DOHH2 (cell line): ENCODE measurements around the gene SORBS1.

Experiments
- CTCF ChIP-seq: fragments of 200-600 bp; sonication (generic); IDR thresholded peaks from one replicate; pipeline ENCODE4 v1.5.1; 2014; ENCODE audit warnings: antibody characterized with exemption, mild to moderate bottlenecking, low read depth, low read length; ENCODE audit not compliant: poor library complexity, severe bottlenecking
- EZH2phosphoT487 ChIP-seq: fragments of 200-600 bp; sonication (generic); IDR thresholded peaks from 2 replicates; pipeline ENCODE4 v1.6.1; 2017; ENCODE audit warnings: borderline replicate concordance, mild to moderate bottlenecking, antibody characterized with exemption, low read length, moderate library complexity, mixed read lengths

DNA sequence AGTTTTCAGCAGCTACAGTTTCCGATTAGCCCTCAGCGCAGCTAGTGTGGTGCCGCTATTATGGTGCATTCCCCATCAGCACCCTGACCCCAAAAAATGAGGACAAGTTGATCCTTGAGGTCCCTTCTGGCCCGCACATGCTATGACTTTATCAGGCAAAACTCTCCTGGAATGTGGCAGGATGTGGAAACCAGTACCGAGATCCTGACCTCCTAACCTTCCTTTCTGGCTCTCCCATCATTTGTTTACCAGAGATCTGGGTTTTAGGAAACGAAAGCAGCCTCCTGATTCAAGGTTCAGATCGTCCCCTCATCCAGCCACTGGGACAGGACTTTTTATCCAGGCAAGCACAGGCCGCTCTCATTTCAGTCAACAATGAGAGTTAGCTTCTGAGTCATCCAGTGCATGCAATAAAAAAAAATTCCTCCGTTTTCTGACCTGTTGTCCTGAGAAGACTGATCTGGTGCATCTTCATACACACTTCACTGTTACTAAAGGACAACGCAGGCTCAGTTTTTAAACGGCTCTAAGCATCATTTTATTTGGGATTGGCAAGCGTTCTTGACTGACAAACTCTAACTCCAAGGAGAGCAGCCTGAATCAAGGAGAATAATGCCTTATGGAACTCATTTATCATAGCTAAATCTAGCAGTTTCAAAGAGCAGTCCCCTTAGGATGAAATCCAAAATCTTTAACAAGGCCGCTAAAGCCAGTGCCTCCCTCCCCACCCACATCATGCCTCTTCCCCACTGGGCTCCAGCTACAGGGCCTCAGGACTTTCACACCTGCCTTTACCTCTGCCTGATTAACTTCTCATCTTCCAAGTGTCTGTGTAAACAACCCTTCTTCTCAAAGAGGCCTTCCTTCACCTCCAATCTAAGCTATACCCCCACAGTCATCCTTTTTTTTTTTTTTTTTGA lies 287.5 kb downstream of the SORBS1 start:
- TF ChIP-seq CTCF (no peak), EZH2phosphoT487 (no peak)
